ENCODE results near the gene UPK1B.

GRCh38 chr3:119225121-119225520 lies 51.7 kb downstream of the UPK1B start:
- TF ChIP-seq YY1 (IDR thresholded peaks at IDR 0.05; ENCODE audit: insufficient read depth, insufficient read length) (no peak), SUZ12 (IDR thresholded peaks at IDR 0.05; ENCODE audit: extremely low read depth, insufficient read depth, insufficient read length) (no peak)
